ENCODE measurements around the gene MACROD2. TPM values are rescaled to one million over a fixed set of nuclear protein-coding genes. Genes with fewer than 3 reads are reported as not detected.
"Not testable (repeated sequence)": the region's sequence is repeated elsewhere in the genome, so short reads cannot be mapped to it uniquely, and the experiment has no call there.

Gene MACROD2
- total RNA-seq, 6 experiments from 2014 or later, result 0.05 to 0.57 (median 0.11) TPM; not detected in 1

GRCh38 chr20:14972256-14972655, 976.9 kb downstream of the MACROD2 start:
- H3K4me3 Mint-ChIP-seq, result no peak overlapping the region
- DNase-seq, result no peak
- H3K27ac Mint-ChIP-seq, result no peak overlapping the region
- no peaks in the 10 kb centered on the region for H3K36me3 Mint-ChIP-seq (ENCODE audit: low read depth)
- H3K27me3 Mint-ChIP-seq (ENCODE audit: insufficient read depth), result no peaks in the 10 kb centered on the region; the same call in 1 of the 2 replicates
- H3K4me1 Mint-ChIP-seq (ENCODE audit: low read depth), result no peaks in the 10 kb centered on the region
- peaks cover 43% of the 10 kb centered on the region for H3K9me3 Mint-ChIP-seq
- TF ChIP-seq, protein P1, sequence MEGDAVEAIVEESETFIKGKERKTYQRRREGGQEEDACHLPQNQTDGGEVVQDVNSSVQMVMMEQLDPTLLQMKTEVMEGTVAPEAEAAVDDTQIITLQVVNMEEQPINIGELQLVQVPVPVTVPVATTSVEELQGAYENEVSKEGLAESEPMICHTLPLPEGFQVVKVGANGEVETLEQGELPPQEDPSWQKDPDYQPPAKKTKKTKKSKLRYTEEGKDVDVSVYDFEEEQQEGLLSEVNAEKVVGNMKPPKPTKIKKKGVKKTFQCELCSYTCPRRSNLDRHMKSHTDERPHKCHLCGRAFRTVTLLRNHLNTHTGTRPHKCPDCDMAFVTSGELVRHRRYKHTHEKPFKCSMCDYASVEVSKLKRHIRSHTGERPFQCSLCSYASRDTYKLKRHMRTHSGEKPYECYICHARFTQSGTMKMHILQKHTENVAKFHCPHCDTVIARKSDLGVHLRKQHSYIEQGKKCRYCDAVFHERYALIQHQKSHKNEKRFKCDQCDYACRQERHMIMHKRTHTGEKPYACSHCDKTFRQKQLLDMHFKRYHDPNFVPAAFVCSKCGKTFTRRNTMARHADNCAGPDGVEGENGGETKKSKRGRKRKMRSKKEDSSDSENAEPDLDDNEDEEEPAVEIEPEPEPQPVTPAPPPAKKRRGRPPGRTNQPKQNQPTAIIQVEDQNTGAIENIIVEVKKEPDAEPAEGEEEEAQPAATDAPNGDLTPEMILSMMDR (IDR thresholded peaks at IDR 0.05), result no peak

- TF ChIP-seq, protein P1 (IDR thresholded peaks at IDR 0.05), result no peak
- no peak for DNase-seq
- Mint-ChIP-seq H3K4me1 (ENCODE audit: low read depth) (no peaks in the 10 kb centered on the region), H3K36me3 (ENCODE audit: low read depth) (no peaks in the 10 kb centered on the region), H3K4me3 (no peak overlapping the region), H3K27me3 (ENCODE audit: insufficient read depth) (no peaks in the 10 kb centered on the region; the same call in 1 of the 2 replicates), H3K9me3 (peaks cover 44% of the 10 kb centered on the region), H3K27ac (no peak overlapping the region)
Observed at GRCh38 chr20:14972690-14973089, 977.4 kb downstream of the MACROD2 start.

DNA sequence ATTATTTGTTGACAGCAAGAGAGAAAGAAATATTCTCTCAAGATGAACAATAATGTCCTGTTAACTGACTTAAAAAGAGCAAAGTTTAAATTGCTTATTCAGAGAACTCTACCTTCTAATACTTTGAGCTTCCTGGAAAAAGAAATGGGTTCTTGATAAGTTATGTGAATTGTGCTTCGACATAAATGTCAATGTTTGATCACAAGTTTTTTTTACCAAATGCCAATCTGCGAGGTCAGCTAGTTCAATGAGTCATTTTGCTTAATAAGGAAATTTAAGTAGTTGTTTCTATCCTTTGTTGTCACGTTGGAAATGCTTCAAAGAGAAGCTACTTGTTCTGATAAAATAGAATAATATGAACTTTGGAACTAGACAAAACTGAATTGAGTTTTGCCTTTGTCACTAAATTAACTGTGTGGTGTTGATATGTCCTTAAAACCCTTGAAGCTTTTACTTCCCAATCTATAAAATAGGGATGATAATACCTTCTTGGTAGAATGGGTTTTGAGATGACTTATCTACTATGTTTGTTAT, 984.2 kb downstream of the MACROD2 start:
- no peak for DNase-seq
- H3K27me3 Mint-ChIP-seq (ENCODE audit: insufficient read depth), result peaks cover 3% of the 10 kb centered on the region; the same call in 1 of the 2 replicates
- peaks cover 59% of the 10 kb centered on the region for H3K9me3 Mint-ChIP-seq
- peaks cover 5% of the 10 kb centered on the region for H3K36me3 Mint-ChIP-seq (ENCODE audit: low read depth)
- TF ChIP-seq, protein P1 (IDR thresholded peaks at IDR 0.05), result no peak
- H3K4me3 Mint-ChIP-seq, result no peak overlapping the region
- H3K4me1 Mint-ChIP-seq (ENCODE audit: low read depth), result no peaks in the 10 kb centered on the region
- no peak overlapping the region for H3K27ac Mint-ChIP-seq

- H3K4me1 Mint-ChIP-seq (ENCODE audit: low read depth); H3K27me3 Mint-ChIP-seq (ENCODE audit: insufficient read depth); H3K27ac Mint-ChIP-seq; H3K36me3 Mint-ChIP-seq (ENCODE audit: low read depth); DNase-seq; H3K4me3 Mint-ChIP-seq: not testable (repeated sequence)
- H3K9me3 Mint-ChIP-seq, result peaks cover 49% of the 10 kb centered on the region
Observed at GRCh38 chr20:14981486-14981885, 986.2 kb downstream of the MACROD2 start.

GRCh38 chr20:14982324-14982723, 987.0 kb downstream of the MACROD2 start:
- H3K36me3 Mint-ChIP-seq (ENCODE audit: low read depth), result not testable (repeated sequence)

DNA sequence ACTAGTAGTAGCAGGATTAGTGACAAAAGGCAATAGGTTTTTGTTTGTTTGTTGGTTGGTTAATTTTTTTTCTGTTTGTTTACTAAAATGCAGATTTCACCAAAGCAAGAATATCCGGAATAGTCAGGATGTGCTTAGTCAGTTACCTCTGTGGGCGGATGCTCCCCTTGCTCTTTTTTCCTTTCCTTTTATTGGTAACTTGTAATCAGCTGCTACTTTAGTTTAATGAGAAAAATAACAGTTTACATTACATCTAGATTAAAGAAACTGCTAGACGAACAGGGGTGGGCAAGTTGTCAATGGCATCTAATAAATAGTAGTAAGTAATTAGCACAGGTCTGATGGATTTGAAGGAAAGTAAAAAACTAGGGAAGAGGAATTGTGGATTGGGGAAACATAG, 989.0 kb downstream of the MACROD2 start:
- peaks cover 5% of the 10 kb centered on the region for H3K36me3 Mint-ChIP-seq (ENCODE audit: low read depth)
- H3K9me3 Mint-ChIP-seq, result peaks cover 43% of the 10 kb centered on the region
- peaks cover 3% of the 10 kb centered on the region; the same call in 1 of the 2 replicates for H3K27me3 Mint-ChIP-seq (ENCODE audit: insufficient read depth)
- H3K27ac Mint-ChIP-seq, result no peak overlapping the region
- H3K4me3 Mint-ChIP-seq, result no peak overlapping the region
- TF ChIP-seq, protein P1 (IDR thresholded peaks at IDR 0.05), result no peak
- no peaks in the 10 kb centered on the region for H3K4me1 Mint-ChIP-seq (ENCODE audit: low read depth)
- no peak for DNase-seq

More at GRCh38 chr20:14982324-14982723, 987.0 kb downstream of the MACROD2 start:
- H3K4me1 Mint-ChIP-seq (ENCODE audit: low read depth); H3K27me3 Mint-ChIP-seq (ENCODE audit: insufficient read depth); H3K4me3 Mint-ChIP-seq; DNase-seq; H3K27ac Mint-ChIP-seq: not testable (repeated sequence)
- H3K9me3 Mint-ChIP-seq, result peaks cover 48% of the 10 kb centered on the region
